ENCODE results near the gene SNRNP48.
A peak's percentile ranks its signal among the peaks of the same experiment; 100 is the strongest.

The SNRNP48 gene

GRCh38 chr6:7559651-7560385 lies 30.2 kb upstream of the SNRNP48 start:
- DNase-seq: no peak

- DNase-seq: peak; percentile 97
Measured at GRCh38 chr6:7561153-7561964, 28.6 kb upstream of the SNRNP48 start.

- DNase-seq: no peak
Measured at GRCh38 chr6:7562769-7563168, 27.2 kb upstream of the SNRNP48 start.

- no peak for DNase-seq
Measured at GRCh38 chr6:7566107-7566506, 23.9 kb upstream of the SNRNP48 start.

- DNase-seq: no peak
Measured at GRCh38 chr6:7566617-7567173, 23.3 kb upstream of the SNRNP48 start.

- no peak for DNase-seq
Measured at GRCh38 chr6:7568021-7568420, 22.0 kb upstream of the SNRNP48 start.

- DNase-seq: no peak
Measured at GRCh38 chr6:7569082-7569481, 20.9 kb upstream of the SNRNP48 start.

GRCh38 chr6:7572213-7572943 lies 17.6 kb upstream of the SNRNP48 start:
- DNase-seq: no peak

GRCh38 chr6:7574500-7574899 lies 15.5 kb upstream of the SNRNP48 start:
- DNase-seq: no peak

GRCh38 chr6:7578516-7578915 lies 11.5 kb upstream of the SNRNP48 start:
- DNase-seq: no peak

- no peak for DNase-seq
Measured at GRCh38 chr6:7578931-7579330, 11.1 kb upstream of the SNRNP48 start.

GRCh38 chr6:7579851-7580250 lies 10.1 kb upstream of the SNRNP48 start:
- DNase-seq: no peak

GRCh38 chr6:7580537-7580926 lies 9.5 kb upstream of the SNRNP48 start:
- no peak for DNase-seq

GRCh38 chr6:7580927-7581618 lies 8.9 kb upstream of the SNRNP48 start:
- no peak for DNase-seq

- DNase-seq: no peak
Measured at GRCh38 chr6:7585287-7585930, 4.6 kb upstream of the SNRNP48 start.

- DNase-seq: no peak
Measured at GRCh38 chr6:7587631-7588100, 2.3 kb upstream of the SNRNP48 start.

- DNase-seq: no peak
Measured at GRCh38 chr6:7588506-7588905, 1.5 kb upstream of the SNRNP48 start.

GRCh38 chr6:7589221-7589620 lies 777 bp upstream of the SNRNP48 start:
- DNase-seq: no peak

- DNase-seq: no peak
Measured at GRCh38 chr6:7590918-7591302, 912 bp downstream of the SNRNP48 start.

- no peak for DNase-seq
Measured at GRCh38 chr6:7591770-7592169, 1.8 kb downstream of the SNRNP48 start.

- DNase-seq: no peak
Measured at GRCh38 chr6:7593229-7593628, 3.2 kb downstream of the SNRNP48 start.

- no peak for DNase-seq
Measured at GRCh38 chr6:7594579-7595125, 4.7 kb downstream of the SNRNP48 start.
